HepG2 (cell line): Measurements from ENCODE around the gene ABHD6. TPM values are rescaled to one million over a fixed set of nuclear protein-coding genes. Genes with fewer than 3 reads are reported as not detected.
A peak's percentile ranks its signal among the peaks of the same experiment; 100 is the strongest.

Experiments used
- ATM ChIP-seq: fragments of 450-650 bp; IDR thresholded peaks from 2 replicates; pipeline ENCODE4 v1.7.1; 2017; ENCODE audit warnings: mild to moderate bottlenecking, borderline replicate concordance
- CSRNP2 ChIP-seq: sonication (generic); formaldehyde crosslinking; conservative IDR thresholded peaks from 2 replicates; pipeline ENCODE4 v1.8.0; 2022; ENCODE audit warnings: low read depth, missing genetic modification reagents
- CTCF ChIP-seq: sonication (generic); formaldehyde crosslinking; IDR thresholded peaks from 2 replicates; pipeline ENCODE4 v1.5.0; 2020; ENCODE audit warnings: mild to moderate bottlenecking, missing genetic modification reagents, moderate library complexity
- DNMT3B ChIP-seq: conservative IDR thresholded peaks from 2 replicates; pipeline ENCODE4 v1.6.1; 2016; ENCODE audit warnings: missing biosample characterization, control low read depth
- NAIF1 ChIP-seq: sonication (generic); formaldehyde crosslinking; IDR thresholded peaks from 2 replicates; pipeline ENCODE4 v1.5.0; 2020; ENCODE audit warnings: mild to moderate bottlenecking, missing genetic modification reagents, borderline replicate concordance
- RFX1 ChIP-seq: fragments of 450-650 bp; IDR thresholded peaks from 2 replicates; pipeline ENCODE4 v1.6.1; 2017
- RFX3 ChIP-seq: IDR thresholded peaks from 2 replicates; pipeline ENCODE4 v1.6.1; 2016; ENCODE audit warnings: missing biosample characterization, missing genetic modification reagents
- SOX13 ChIP-seq, 3 experiments: fragments of 450-650 bp in 1 of 3; sonication (generic) in 1 of 3; formaldehyde crosslinking in 1 of 3; IDR thresholded peaks in 2 of 3; conservative IDR thresholded peaks in 1 of 3; 2 replicates each; pipeline versions ENCODE4 v1.5.0 to v1.6.1; 2016 to 2020; ENCODE audit warnings: antibody characterized with exemption in 1 of 3, mild to moderate bottlenecking in 1 of 3, missing compliant biosample characterization in 1 of 3, missing genetic modification reagents in 1 of 3, moderate library complexity in 1 of 3
- TCF12 ChIP-seq, 2 experiments: fragments of 450-650 bp in 1 of 2; sonication (generic) in 1 of 2; formaldehyde crosslinking in 1 of 2; IDR thresholded peaks; 2 replicates each; pipeline versions ENCODE4 v1.6.1 to v1.8.0; 2017 to 2022; ENCODE audit warnings: antibody characterized with exemption in 1 of 2, mild to moderate bottlenecking in 1 of 2, missing genetic modification reagents in 1 of 2, moderate library complexity in 1 of 2
- ZBTB7A ChIP-seq: sonication (generic); formaldehyde crosslinking; IDR thresholded peaks from 2 replicates; pipeline ENCODE4 v1.8.0; 2022; ENCODE audit warnings: mild to moderate bottlenecking, missing genetic modification reagents
- ZMAT5 ChIP-seq: sonication (generic); formaldehyde crosslinking; IDR thresholded peaks from 2 replicates; pipeline ENCODE4 v1.5.0; 2020; ENCODE audit warnings: mild to moderate bottlenecking, low read depth, missing genetic modification reagents, borderline replicate concordance
- ZNF101 ChIP-seq: sonication (generic); formaldehyde crosslinking; IDR thresholded peaks from 2 replicates; pipeline ENCODE4 v1.4.0; 2020; ENCODE audit warnings: mild to moderate bottlenecking, low read depth, missing genetic modification reagents, borderline replicate concordance
- ZNF205 ChIP-seq: IDR thresholded peaks from 2 replicates; pipeline ENCODE4 v1.6.1; 2018; ENCODE audit warnings: missing biosample characterization, missing genetic modification reagents
- ZNF329 ChIP-seq: sonication (generic); formaldehyde crosslinking; IDR thresholded peaks from 2 replicates; pipeline ENCODE4 v1.9.0; 2021; ENCODE audit warnings: low read depth, mild to moderate bottlenecking, missing genetic modification reagents
- polyA plus RNA-seq, 8 experiments: library from polyadenylated mRNA; depleted of rRNA in 3 of 8; stranded (reverse) in 7 of 8; unstranded in 1 of 8; fragments of >200 nt; fragmentation: Illumina TruSeq in 4 of 8; extraction: Trizol in 4 of 8; gene quantifications; 2 replicates each; pipeline versions ENCODE4 v1.2.1 to v1.2.3, GENCODE V29; 2011 to 2016; ENCODE audit warnings: low read depth in 4 of 8, missing spikeins in 1 of 8, mixed read lengths in 1 of 8; ENCODE audit not compliant: insufficient read depth in 1 of 8
- total RNA-seq, 5 experiments: library from RNA; depleted of rRNA; stranded (reverse); fragments of >200 nt; fragmentation: Illumina TruSeq; extraction: Trizol; gene quantifications; 2 replicates each; pipeline ENCODE4 v1.2.3, GENCODE V29; 2016; ENCODE audit warnings: low read depth in 1 of 5
- TF ChIP-seq, protein P1 (sequence below): sonication (generic); formaldehyde crosslinking; conservative IDR thresholded peaks from 2 replicates; pipeline ENCODE4 v1.4.0; 2020; ENCODE audit warnings: missing genetic modification reagents
- TF ChIP-seq, protein P2 (sequence below): sonication (generic); formaldehyde crosslinking; IDR thresholded peaks from 2 replicates; pipeline ENCODE4 v1.5.0; 2020; ENCODE audit warnings: missing genetic modification reagents
- TF ChIP-seq, protein P3 (sequence below): sonication (generic); formaldehyde crosslinking; IDR thresholded peaks from 2 replicates; pipeline ENCODE4 v1.4.0; 2020; ENCODE audit warnings: missing genetic modification reagents
- TF ChIP-seq, protein P4 (sequence below): IDR thresholded peaks from 2 replicates; pipeline ENCODE4 v1.6.1; 2018; ENCODE audit warnings: missing genetic modification reagents

ABHD6 gene
- total and polyA plus RNA-seq, 2 of the 13 experiments (the other 11 are each of a cell fraction or from before 2014, with no cell fraction given), result 9.0 to 17.2 TPM

- TF ChIP-seq, protein P1, sequence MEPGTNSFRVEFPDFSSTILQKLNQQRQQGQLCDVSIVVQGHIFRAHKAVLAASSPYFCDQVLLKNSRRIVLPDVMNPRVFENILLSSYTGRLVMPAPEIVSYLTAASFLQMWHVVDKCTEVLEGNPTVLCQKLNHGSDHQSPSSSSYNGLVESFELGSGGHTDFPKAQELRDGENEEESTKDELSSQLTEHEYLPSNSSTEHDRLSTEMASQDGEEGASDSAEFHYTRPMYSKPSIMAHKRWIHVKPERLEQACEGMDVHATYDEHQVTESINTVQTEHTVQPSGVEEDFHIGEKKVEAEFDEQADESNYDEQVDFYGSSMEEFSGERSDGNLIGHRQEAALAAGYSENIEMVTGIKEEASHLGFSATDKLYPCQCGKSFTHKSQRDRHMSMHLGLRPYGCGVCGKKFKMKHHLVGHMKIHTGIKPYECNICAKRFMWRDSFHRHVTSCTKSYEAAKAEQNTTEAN, result no peak
- peak; percentile 56; the same call in 1 of the 2 replicates for TF ChIP-seq SOX13 (IDR thresholded peaks at IDR 0.05)
- peak in 1 of 2 experiments; percentile 92; a peak in 2 of 4 replicates for TF ChIP-seq SOX13 (CRISPR knock-in tag; conservative IDR thresholded peaks at IDR 0.05 in 1 of 2, IDR thresholded peaks at IDR 0.05 in 1 of 2)
- TF ChIP-seq RFX3 (CRISPR knock-in tag), result 0 out of 2 replicates have a peak, but pooled peaks have one; percentile 13
- no peak for TF ChIP-seq ZNF101 (CRISPR knock-in tag)
- TF ChIP-seq RFX1, result no peak; the same call in 1 of the 2 replicates
- no peak for TF ChIP-seq NAIF1 (CRISPR knock-in tag)
- 0 out of 2 replicates have a peak, but pooled peaks have one; percentile 22 for TF ChIP-seq DNMT3B (CRISPR knock-in tag)
- TF ChIP-seq ZBTB7A (CRISPR knock-in tag), result peak; percentile 30; the same call in 1 of the 2 replicates
- no peak for TF ChIP-seq TCF12 (IDR thresholded peaks at IDR 0.05)
- no peak for TF ChIP-seq TCF12 (CRISPR knock-in tag; IDR thresholded peaks at IDR 0.05)
- TF ChIP-seq, protein P2, sequence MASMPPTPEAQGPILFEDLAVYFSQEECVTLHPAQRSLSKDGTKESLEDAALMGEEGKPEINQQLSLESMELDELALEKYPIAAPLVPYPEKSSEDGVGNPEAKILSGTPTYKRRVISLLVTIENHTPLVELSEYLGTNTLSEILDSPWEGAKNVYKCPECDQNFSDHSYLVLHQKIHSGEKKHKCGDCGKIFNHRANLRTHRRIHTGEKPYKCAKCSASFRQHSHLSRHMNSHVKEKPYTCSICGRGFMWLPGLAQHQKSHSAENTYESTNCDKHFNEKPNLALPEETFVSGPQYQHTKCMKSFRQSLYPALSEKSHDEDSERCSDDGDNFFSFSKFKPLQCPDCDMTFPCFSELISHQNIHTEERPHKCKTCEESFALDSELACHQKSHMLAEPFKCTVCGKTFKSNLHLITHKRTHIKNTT (CRISPR knock-in tag), result no peak
- TF ChIP-seq, protein P3, sequence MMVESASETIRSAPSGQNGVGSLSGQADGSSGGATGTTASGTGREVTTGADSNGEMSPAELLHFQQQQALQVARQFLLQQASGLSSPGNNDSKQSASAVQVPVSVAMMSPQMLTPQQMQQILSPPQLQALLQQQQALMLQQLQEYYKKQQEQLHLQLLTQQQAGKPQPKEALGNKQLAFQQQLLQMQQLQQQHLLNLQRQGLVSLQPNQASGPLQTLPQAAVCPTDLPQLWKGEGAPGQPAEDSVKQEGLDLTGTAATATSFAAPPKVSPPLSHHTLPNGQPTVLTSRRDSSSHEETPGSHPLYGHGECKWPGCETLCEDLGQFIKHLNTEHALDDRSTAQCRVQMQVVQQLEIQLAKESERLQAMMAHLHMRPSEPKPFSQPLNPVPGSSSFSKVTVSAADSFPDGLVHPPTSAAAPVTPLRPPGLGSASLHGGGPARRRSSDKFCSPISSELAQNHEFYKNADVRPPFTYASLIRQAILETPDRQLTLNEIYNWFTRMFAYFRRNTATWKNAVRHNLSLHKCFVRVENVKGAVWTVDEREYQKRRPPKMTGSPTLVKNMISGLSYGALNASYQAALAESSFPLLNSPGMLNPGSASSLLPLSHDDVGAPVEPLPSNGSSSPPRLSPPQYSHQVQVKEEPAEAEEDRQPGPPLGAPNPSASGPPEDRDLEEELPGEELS (CRISPR knock-in tag), result peak; percentile 75
- TF ChIP-seq ZMAT5 (CRISPR knock-in tag), result no peak
- 0 out of 2 replicates have a peak, but pooled peaks have one; percentile 20 for TF ChIP-seq ZNF205
- TF ChIP-seq CTCF (CRISPR knock-in tag), result no peak
- TF ChIP-seq ZNF329, result no peak
- TF ChIP-seq ATM, result no peak
- TF ChIP-seq, protein P4, sequence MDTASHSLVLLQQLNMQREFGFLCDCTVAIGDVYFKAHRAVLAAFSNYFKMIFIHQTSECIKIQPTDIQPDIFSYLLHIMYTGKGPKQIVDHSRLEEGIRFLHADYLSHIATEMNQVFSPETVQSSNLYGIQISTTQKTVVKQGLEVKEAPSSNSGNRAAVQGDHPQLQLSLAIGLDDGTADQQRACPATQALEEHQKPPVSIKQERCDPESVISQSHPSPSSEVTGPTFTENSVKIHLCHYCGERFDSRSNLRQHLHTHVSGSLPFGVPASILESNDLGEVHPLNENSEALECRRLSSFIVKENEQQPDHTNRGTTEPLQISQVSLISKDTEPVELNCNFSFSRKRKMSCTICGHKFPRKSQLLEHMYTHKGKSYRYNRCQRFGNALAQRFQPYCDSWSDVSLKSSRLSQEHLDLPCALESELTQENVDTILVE (CRISPR knock-in tag), result no peak
- TF ChIP-seq CSRNP2 (CRISPR knock-in tag), result no peak
These were observed 46.1 kb upstream of the ABHD6 start (continued) for GRCh38 chr3:58191361-58191991.
